ENCODE results near the gene TSBP1.

- TF ChIP-seq GATA2 (IDR thresholded peaks at IDR 0.05; ENCODE audit: low read depth, low read length) (no peak), GATA3 (IDR thresholded peaks at IDR 0.05; ENCODE audit: low read depth, low read length) (no peak)
These were observed 100.3 kb downstream of the TSBP1 start for GRCh38 chr6:32271429-32271828.
